ENCODE data around the gene GTF2B. TPM values are rescaled to one million over a fixed set of nuclear protein-coding genes. Genes with fewer than 3 reads are reported as not detected.
"Not testable (repeated sequence)": the region's sequence is repeated elsewhere in the genome, so short reads cannot be mapped to it uniquely, and the experiment has no call there.

GTF2B gene
- 10 to 100 TPM; 23.1 to 44.6 (median 37.5) TPM for polyA plus RNA-seq
- long read RNA-seq, donor 1 = 0 reads
- long read RNA-seq, donor 2, transcript GTF2B-201 (7 exons, 1,351 nt) = major isoform, 9 of 9 reads
- long read RNA-seq, donor 2, partial matches to known transcripts = 0 of 9 reads
- long read RNA-seq, donor 2, other reads (novel, unspliced or antisense) = 0 of 9 reads
- long read RNA-seq, donor 3, transcript GTF2B-201 (7 exons, 1,351 nt) = major isoform, 12 of 17 reads
- long read RNA-seq, donor 3, partial matches to known transcripts = 5 of 17 reads
- long read RNA-seq, donor 3, other reads (novel, unspliced or antisense) = 0 of 17 reads
- long read RNA-seq, donor 4, partial matches to known transcripts = 0 of 1 reads
- long read RNA-seq, donor 4, other reads (novel, unspliced or antisense) = 0 of 1 reads
- long read RNA-seq, donor 5, transcript GTF2B-201 (7 exons, 1,351 nt) = major isoform, 8 of 8 reads
- long read RNA-seq, donor 5, partial matches to known transcripts = 0 of 8 reads
- long read RNA-seq, donor 5, other reads (novel, unspliced or antisense) = 0 of 8 reads
- long read RNA-seq, donor 6, transcript GTF2B-201 (7 exons, 1,351 nt) = major isoform, 13 of 13 reads
- long read RNA-seq, donor 6, partial matches to known transcripts = 0 of 13 reads
- long read RNA-seq, donor 6, other reads (novel, unspliced or antisense) = 0 of 13 reads
- long read RNA-seq, donor 7 = 0 reads
- long read RNA-seq, donor 8, partial matches to known transcripts = 5 of 7 reads
- long read RNA-seq, donor 8, other reads (novel, unspliced or antisense) = 0 of 7 reads
- long read RNA-seq, donor 9, transcript GTF2B-201 (7 exons, 1,351 nt) = major isoform, 9 of 9 reads
- long read RNA-seq, donor 9, partial matches to known transcripts = 0 of 9 reads
- long read RNA-seq, donor 9, other reads (novel, unspliced or antisense) = 0 of 9 reads
- long read RNA-seq, donor 10, transcript GTF2B-201 (7 exons, 1,351 nt) = major isoform, 23 of 29 reads
- long read RNA-seq, donor 10, partial matches to known transcripts = 6 of 29 reads
- long read RNA-seq, donor 10, other reads (novel, unspliced or antisense) = 0 of 29 reads

GRCh38 chr1:88891318-88891950 lies at the start of gene GTF2B:
TSS of gene GTF2B (minus strand) at chr1:88891567. CDS start at chr1:88891499, 68 bp downstream.
- peaks cover 2 to 4% (median 3%) of the 10 kb centered on the region in 3 donors for H3K36me3 ChIP-seq (ENCODE audit: control insufficient read depth in 3 of 3, insufficient read depth in 2 of 3, low read depth in 1 of 3, low read length in 3 of 3)
- DNase-seq (peak; percentile 96 to 97), FAIRE-seq (no peak)
- H3K4me1 ChIP-seq (ENCODE audit: control insufficient read depth in 3 of 3, insufficient read depth in 2 of 3, low read depth in 1 of 3, low read length in 2 of 3) = peaks cover 3 to 13% (median 6%) of the 10 kb centered on the region in 3 donors
- 0 to 1% (median 0%) methylated on average over 47 of the region's 47 CpGs for WGBS, 3 donors
- H3K27me3 ChIP-seq (ENCODE audit: control insufficient read depth in 3 of 3, insufficient read depth in 3 of 3, low read length in 3 of 3) = no peaks in the 10 kb centered on the region
- no peaks in the 10 kb centered on the region for H3K9me3 ChIP-seq (ENCODE audit: control insufficient read depth in 2 of 2, insufficient read depth in 1 of 2, low read depth in 1 of 2, low read length in 1 of 2)
- peak within 1 kb of the TSS; percentile 76 to 85 (median 85) for H3K4me3 ChIP-seq (ENCODE audit: low read depth in 1 of 3, low read length in 3 of 3)
- H3K27ac ChIP-seq (ENCODE audit: low read depth in 1 of 3, low read length in 2 of 3) = peak within 1 kb of the TSS; percentile 92 to 95 (median 94)

GRCh38 chr1:88938528-88938927 lies 47.2 kb upstream of the GTF2B start:
- not testable (repeated sequence) for H3K4me1 ChIP-seq (ENCODE audit: control insufficient read depth in 3 of 3, insufficient read depth in 2 of 3, low read depth in 1 of 3, low read length in 2 of 3); FAIRE-seq; H3K4me3 ChIP-seq (ENCODE audit: low read depth in 1 of 3, low read length in 3 of 3); DNase-seq; H3K27ac ChIP-seq (ENCODE audit: low read depth in 1 of 3, low read length in 2 of 3); H3K27me3 ChIP-seq (ENCODE audit: control insufficient read depth in 3 of 3, insufficient read depth in 3 of 3, low read length in 3 of 3); H3K9me3 ChIP-seq (ENCODE audit: control insufficient read depth in 2 of 2, insufficient read depth in 1 of 2, low read depth in 1 of 2, low read length in 1 of 2)
- peaks cover 6 to 27% (median 17%) of the 10 kb centered on the region in 3 donors for H3K36me3 ChIP-seq (ENCODE audit: control insufficient read depth in 3 of 3, insufficient read depth in 2 of 3, low read depth in 1 of 3, low read length in 3 of 3)
- WGBS, 3 donors = 96 to 100% (median 100%) methylated on average over 1 of the region's 1 CpG

- Histone ChIP-seq H3K4me1 (ENCODE audit: control insufficient read depth in 3 of 3, insufficient read depth in 2 of 3, low read depth in 1 of 3, low read length in 2 of 3) (no peaks in the 10 kb centered on the region), H3K36me3 (ENCODE audit: control insufficient read depth in 3 of 3, insufficient read depth in 2 of 3, low read depth in 1 of 3, low read length in 3 of 3) (peaks cover 6 to 26% (median 18%) of the 10 kb centered on the region in 3 donors), H3K27ac (ENCODE audit: low read depth in 1 of 3, low read length in 2 of 3) (no peak overlapping the region), H3K27me3 (ENCODE audit: control insufficient read depth in 3 of 3, insufficient read depth in 3 of 3, low read length in 3 of 3) (no peaks in the 10 kb centered on the region), H3K9me3 (ENCODE audit: control insufficient read depth in 2 of 2, insufficient read depth in 1 of 2, low read depth in 1 of 2, low read length in 1 of 2) (no peaks in the 10 kb centered on the region), H3K4me3 (ENCODE audit: low read depth in 1 of 3, low read length in 3 of 3) (no peak overlapping the region)
- DNase-seq = no peak
- FAIRE-seq = no peak
- WGBS, 3 donors = 72 to 93% (median 89%) methylated on average over 4 of the region's 4 CpGs
Measured at GRCh38 chr1:88936760-88937342, 45.5 kb upstream of the GTF2B start.

GRCh38 chr1:88936223-88936523 lies 44.8 kb upstream of the GTF2B start:
- no peak overlapping the region for H3K4me3 ChIP-seq (ENCODE audit: low read depth in 1 of 3, low read length in 3 of 3)
- H3K4me1 ChIP-seq (ENCODE audit: control insufficient read depth in 3 of 3, insufficient read depth in 2 of 3, low read depth in 1 of 3, low read length in 2 of 3) = no peaks in the 10 kb centered on the region
- peaks cover 4 to 29% (median 16%) of the 10 kb centered on the region in 3 donors for H3K36me3 ChIP-seq (ENCODE audit: control insufficient read depth in 3 of 3, insufficient read depth in 2 of 3, low read depth in 1 of 3, low read length in 3 of 3)
- no peak overlapping the region for H3K27ac ChIP-seq (ENCODE audit: low read depth in 1 of 3, low read length in 2 of 3)
- DNase-seq (no peak), FAIRE-seq (no peak)
- no peaks in the 10 kb centered on the region for H3K9me3 ChIP-seq (ENCODE audit: control insufficient read depth in 2 of 2, insufficient read depth in 1 of 2, low read depth in 1 of 2, low read length in 1 of 2)
- no peaks in the 10 kb centered on the region for H3K27me3 ChIP-seq (ENCODE audit: control insufficient read depth in 3 of 3, insufficient read depth in 3 of 3, low read length in 3 of 3)

GRCh38 chr1:88935522-88936222 lies 44.3 kb upstream of the GTF2B start:
- no peak for FAIRE-seq

GRCh38 chr1:88930176-88930575 lies 38.8 kb upstream of the GTF2B start:
- DNase-seq; FAIRE-seq; H3K4me1 ChIP-seq (ENCODE audit: control insufficient read depth in 3 of 3, insufficient read depth in 2 of 3, low read depth in 1 of 3, low read length in 2 of 3); H3K27me3 ChIP-seq (ENCODE audit: control insufficient read depth in 3 of 3, insufficient read depth in 3 of 3, low read length in 3 of 3); H3K4me3 ChIP-seq (ENCODE audit: low read depth in 1 of 3, low read length in 3 of 3); H3K27ac ChIP-seq (ENCODE audit: low read depth in 1 of 3, low read length in 2 of 3); H3K9me3 ChIP-seq (ENCODE audit: control insufficient read depth in 2 of 2, insufficient read depth in 1 of 2, low read depth in 1 of 2, low read length in 1 of 2): not testable (repeated sequence)
- H3K36me3 ChIP-seq (ENCODE audit: control insufficient read depth in 3 of 3, insufficient read depth in 2 of 3, low read depth in 1 of 3, low read length in 3 of 3) = peaks cover 3 to 28% (median 10%) of the 10 kb centered on the region in 3 donors
- 95 to 97% (median 96%) methylated on average over 7 of the region's 7 CpGs for WGBS, 3 donors

More at GRCh38 chr1:88935522-88936222, 44.3 kb upstream of the GTF2B start:
- H3K27ac ChIP-seq (ENCODE audit: low read depth in 1 of 3, low read length in 2 of 3) = no peak overlapping the region
- no peaks in the 10 kb centered on the region for H3K27me3 ChIP-seq (ENCODE audit: control insufficient read depth in 3 of 3, insufficient read depth in 3 of 3, low read length in 3 of 3)
- H3K4me1 ChIP-seq (ENCODE audit: control insufficient read depth in 3 of 3, insufficient read depth in 2 of 3, low read depth in 1 of 3, low read length in 2 of 3) = no peaks in the 10 kb centered on the region
- 60 to 69% (median 65%) methylated on average over 5 of the region's 5 CpGs for WGBS, 3 donors
- H3K4me3 ChIP-seq (ENCODE audit: low read depth in 1 of 3, low read length in 3 of 3) = no peak overlapping the region
- H3K36me3 ChIP-seq (ENCODE audit: control insufficient read depth in 3 of 3, insufficient read depth in 2 of 3, low read depth in 1 of 3, low read length in 3 of 3) = peaks cover 4 to 29% (median 15%) of the 10 kb centered on the region in 3 donors
- peak; percentile 34 to 41 for DNase-seq
- H3K9me3 ChIP-seq (ENCODE audit: control insufficient read depth in 2 of 2, insufficient read depth in 1 of 2, low read depth in 1 of 2, low read length in 1 of 2) = no peaks in the 10 kb centered on the region

GRCh38 chr1:88923224-88923623 lies 31.9 kb upstream of the GTF2B start:
- 82 to 91% (median 87%) methylated on average over 2 of the region's 2 CpGs for WGBS, 3 donors
- Histone ChIP-seq H3K4me1 (ENCODE audit: control insufficient read depth in 3 of 3, insufficient read depth in 2 of 3, low read depth in 1 of 3, low read length in 2 of 3) (peaks cover 0 to 2% (median 0%) of the 10 kb centered on the region in 3 donors), H3K36me3 (ENCODE audit: control insufficient read depth in 3 of 3, insufficient read depth in 2 of 3, low read depth in 1 of 3, low read length in 3 of 3) (peaks cover 8 to 38% (median 14%) of the 10 kb centered on the region in 3 donors), H3K9me3 (ENCODE audit: control insufficient read depth in 2 of 2, insufficient read depth in 1 of 2, low read depth in 1 of 2, low read length in 1 of 2) (peaks cover 0 to 24% of the 10 kb centered on the region in 2 donors), H3K27me3 (ENCODE audit: control insufficient read depth in 3 of 3, insufficient read depth in 3 of 3, low read length in 3 of 3) (no peaks in the 10 kb centered on the region), H3K4me3 (ENCODE audit: low read depth in 1 of 3, low read length in 3 of 3) (no peak overlapping the region), H3K27ac (ENCODE audit: low read depth in 1 of 3, low read length in 2 of 3) (no peak overlapping the region)
- FAIRE-seq (no peak), DNase-seq (peak in 1 of 2 donors; percentile 17)
